Suprapubic skin (tissue), 3 donors: ENCODE results near the gene DNASE1L3.

ENCODE experiments used
- POLR2AphosphoS5 ChIP-seq, 3 donors: sonication (generic); formaldehyde crosslinking; IDR thresholded peaks; one replicate each; pipeline ENCODE4 v1.6.1; 2017; ENCODE audit warnings: antibody characterized with exemption in 3 of 3
- TF ChIP-seq, protein P1 (sequence below), 2 donors: fragments of 200-600 bp in 1 of 2; fragments of 450-650 bp in 1 of 2; sonication (generic) in 1 of 2; IDR thresholded peaks; one replicate each; pipeline ENCODE4 v1.5.1; 2016 to 2019; ENCODE audit warnings: antibody characterized with exemption in 2 of 2, mild to moderate bottlenecking in 1 of 2, moderate library complexity in 1 of 2

DNA sequence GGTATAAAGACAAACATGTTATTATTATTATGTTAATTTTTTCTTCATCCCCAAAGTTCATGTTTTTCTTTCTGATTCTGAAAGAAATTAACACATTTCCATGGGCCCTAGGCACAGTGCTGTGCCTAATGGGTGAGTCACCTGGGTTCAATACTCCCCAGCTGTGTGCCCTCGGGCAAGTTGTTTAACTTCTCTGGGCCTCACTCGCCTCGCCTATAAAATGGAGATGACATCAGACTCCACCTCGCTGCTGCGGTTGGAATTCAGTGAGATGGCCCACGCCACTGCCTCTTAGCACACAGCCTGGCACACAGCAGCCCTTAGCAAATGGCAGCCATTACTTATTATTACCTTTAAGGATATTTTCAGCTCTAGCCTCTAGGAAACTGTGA, 22.6 kb downstream of the DNASE1L3 start:
- no peak for TF ChIP-seq POLR2AphosphoS5 (IDR thresholded peaks at IDR 0.05)
- TF ChIP-seq, protein P1, sequence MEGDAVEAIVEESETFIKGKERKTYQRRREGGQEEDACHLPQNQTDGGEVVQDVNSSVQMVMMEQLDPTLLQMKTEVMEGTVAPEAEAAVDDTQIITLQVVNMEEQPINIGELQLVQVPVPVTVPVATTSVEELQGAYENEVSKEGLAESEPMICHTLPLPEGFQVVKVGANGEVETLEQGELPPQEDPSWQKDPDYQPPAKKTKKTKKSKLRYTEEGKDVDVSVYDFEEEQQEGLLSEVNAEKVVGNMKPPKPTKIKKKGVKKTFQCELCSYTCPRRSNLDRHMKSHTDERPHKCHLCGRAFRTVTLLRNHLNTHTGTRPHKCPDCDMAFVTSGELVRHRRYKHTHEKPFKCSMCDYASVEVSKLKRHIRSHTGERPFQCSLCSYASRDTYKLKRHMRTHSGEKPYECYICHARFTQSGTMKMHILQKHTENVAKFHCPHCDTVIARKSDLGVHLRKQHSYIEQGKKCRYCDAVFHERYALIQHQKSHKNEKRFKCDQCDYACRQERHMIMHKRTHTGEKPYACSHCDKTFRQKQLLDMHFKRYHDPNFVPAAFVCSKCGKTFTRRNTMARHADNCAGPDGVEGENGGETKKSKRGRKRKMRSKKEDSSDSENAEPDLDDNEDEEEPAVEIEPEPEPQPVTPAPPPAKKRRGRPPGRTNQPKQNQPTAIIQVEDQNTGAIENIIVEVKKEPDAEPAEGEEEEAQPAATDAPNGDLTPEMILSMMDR (IDR thresholded peaks at IDR 0.05) = no peak
